Endothelial cell of umbilical vein (primary cell): ENCODE results near the gene ALK. TPM values are rescaled to one million over a fixed set of nuclear protein-coding genes. Genes with fewer than 3 reads are reported as not detected.

Experiments
- BruUV-seq: library from RNA; stranded (reverse); fragments of 400-500 nt; replicated peaks from 2 replicates; lab custom pipeline; 2021; lab: Mats Ljungman, UMichigan
- CTCF ChIA-PET: fragments of 300-600, 350-600 bp; sonication (Branson Sonifier 250); formaldehyde crosslinking; loops from one replicate; lab custom pipeline; 2021; ENCODE audit warnings: antibody characterized with exemption, inconsistent platforms; lab: Charles Lee
- POLR2A ChIA-PET: fragments of 300-600, 350-600 bp; sonication (Branson Sonifier 250); formaldehyde crosslinking; loops from one replicate; lab custom pipeline; 2021; ENCODE audit warnings: antibody characterized with exemption, inconsistent platforms; lab: Charles Lee
- DNase-seq: peaks from one replicate; pipeline ENCODE4 v3.0.0-alpha.2; 2011; ENCODE audit warnings: low read depth, low spot score
- FAIRE-seq: peaks from 2 replicates; lab custom pipeline; 2011; peaks lifted over from hg19 to GRCh38; lab: Jason Lieb, UNC
- H2AFZ ChIP-seq: 2 replicates; pipeline ENCODE4 v1.6.0; 2012; ENCODE audit warnings: low read depth, low read length, control low read depth, inconsistent platforms
- H3K27ac ChIP-seq: 2 replicates; pipeline ENCODE4 v1.5.1; 2011; ENCODE audit warnings: low read depth, mild to moderate bottlenecking, control low read depth, low read length, moderate library complexity; ENCODE audit not compliant: insufficient read depth
- H3K27me3 ChIP-seq, 2 experiments: 2 replicates each; pipeline versions ENCODE4 v1.6.0 to v1.6.1; 2011; ENCODE audit warnings: low read length in 2 of 2, mixed read lengths in 1 of 2; ENCODE audit not compliant: control insufficient read depth in 2 of 2, insufficient read depth in 2 of 2
- H3K36me3 ChIP-seq, 2 experiments: 2 replicates in 1 of 2; 3 replicates in 1 of 2; pipeline ENCODE4 v1.5.1; 2011; ENCODE audit warnings: low read length in 2 of 2, mild to moderate bottlenecking in 1 of 2, moderate library complexity in 1 of 2; ENCODE audit not compliant: control insufficient read depth in 2 of 2, insufficient read depth in 2 of 2; ENCODE audit errors: extremely low read depth in 1 of 2
- H3K4me1 ChIP-seq: 3 replicates; pipeline ENCODE4 v1.5.1; 2011; ENCODE audit warnings: mild to moderate bottlenecking, low read length; ENCODE audit not compliant: control insufficient read depth, insufficient read depth; ENCODE audit errors: extremely low read depth
- H3K4me2 ChIP-seq: 2 replicates; pipeline ENCODE4 v1.6.1; 2011; ENCODE audit warnings: low read length, control low read depth, mixed read lengths; ENCODE audit not compliant: insufficient read depth
- H3K4me3 ChIP-seq, 3 experiments: fragments of 200-600 bp in 1 of 3; sonication (generic), shearing (Covaris generic) in 1 of 3; replicated peaks in 1 of 3; 2 replicates each; pipeline ENCODE4 v1.5.1; 2011 to 2016; ENCODE audit warnings: control low read depth in 3 of 3, low read length in 3 of 3, mild to moderate bottlenecking in 2 of 3, inconsistent platforms in 1 of 3, low read depth in 1 of 3, moderate library complexity in 1 of 3; ENCODE audit not compliant: insufficient read depth in 1 of 3
- H3K79me2 ChIP-seq: 2 replicates; pipeline ENCODE4 v1.6.0; 2012; ENCODE audit warnings: low read length, inconsistent platforms; ENCODE audit not compliant: control insufficient read depth, insufficient read depth
- H3K9ac ChIP-seq: replicated peaks from 2 replicates; pipeline ENCODE3; 2011; ENCODE audit warnings: low read length, control low read depth; ENCODE audit not compliant: insufficient read depth; ENCODE audit errors: extremely low read depth
- H3K9me1 ChIP-seq: replicated peaks from 3 replicates; pipeline ENCODE4 v1.6.0; 2011; ENCODE audit warnings: mild to moderate bottlenecking, low read length; ENCODE audit not compliant: control insufficient read depth, insufficient read depth; ENCODE audit errors: extremely low read depth
- H3K9me3 ChIP-seq: replicated peaks from 2 replicates; pipeline ENCODE4 v1.5.1; 2012; ENCODE audit warnings: low read length, inconsistent platforms; ENCODE audit not compliant: control insufficient read depth, insufficient read depth
- H4K20me1 ChIP-seq: replicated peaks from 2 replicates; pipeline ENCODE3; 2011; ENCODE audit warnings: mild to moderate bottlenecking, low read length; ENCODE audit not compliant: control insufficient read depth, insufficient read depth; ENCODE audit errors: extremely low read depth
- EZH2 ChIP-seq: IDR thresholded peaks from 2 replicates; pipeline ENCODE4 v1.6.1; 2012; ENCODE audit warnings: borderline replicate concordance, low read depth, mild to moderate bottlenecking, moderate library complexity, low read length, inconsistent platforms; ENCODE audit not compliant: severe bottlenecking
- FOS ChIP-seq: IDR thresholded peaks from 2 replicates; pipeline ENCODE4 v1.6.1; 2011; ENCODE audit warnings: mild to moderate bottlenecking, low read length, moderate library complexity, borderline replicate concordance; ENCODE audit not compliant: insufficient read depth
- GATA2 ChIP-seq: IDR thresholded peaks from 2 replicates; pipeline ENCODE4 v1.7.0; 2011; ENCODE audit warnings: low read depth, mild to moderate bottlenecking, moderate library complexity, mixed read lengths, low read length; ENCODE audit not compliant: insufficient read length, insufficient read depth
- JUN ChIP-seq: IDR thresholded peaks from 2 replicates; pipeline ENCODE4 v1.6.1; 2011; ENCODE audit warnings: borderline replicate concordance, low read depth; ENCODE audit not compliant: insufficient read length, insufficient read depth
- MYC ChIP-seq: IDR thresholded peaks from one replicate; pipeline ENCODE4 v1.6.1; 2011; ENCODE audit warnings: mild to moderate bottlenecking, low read depth, low read length
- POLR2A ChIP-seq: IDR thresholded peaks from 2 replicates; pipeline ENCODE4 v1.6.1; 2012; ENCODE audit warnings: low read depth, mild to moderate bottlenecking, control low read depth, low read length
- POLR2AphosphoS5 ChIP-seq: IDR thresholded peaks from 2 replicates; pipeline ENCODE4 v1.6.1; 2012; ENCODE audit warnings: low read depth, mild to moderate bottlenecking, control low read depth, low read length, moderate library complexity; ENCODE audit not compliant: insufficient read depth
- dilution Hi-C: fragments of 300-500 bp; cut with MboI; formaldehyde crosslinking; loops from one replicate; pipeline ENCODE4 v1.15.0; 2019; ENCODE audit warnings: low sequenced_read_pairs; ENCODE audit not compliant: extremely low pct_ligation_motif_present
- intact Hi-C: fragments of 100-400 bp; cut with micrococcal nuclease; formaldehyde crosslinking; loops from one replicate; pipeline ENCODE4 v1.10.0; 2022
- polyA plus RNA-seq, 4 experiments: library from polyadenylated mRNA; depleted of rRNA in 3 of 4; stranded (reverse) in 3 of 4; unstranded in 1 of 4; fragments of >200 nt; gene quantifications; 2 replicates each; pipeline versions ENCODE4 v1.2.1 to v1.2.3, GENCODE V29; 2011 to 2012; ENCODE audit warnings: missing spikeins in 1 of 4
- total RNA-seq: library from RNA; stranded (reverse); gene quantifications from 2 replicates; pipeline ENCODE4 v1.2.3, GENCODE V29; 2021
- TF ChIP-seq, protein P1 (sequence below): IDR thresholded peaks from 2 replicates; pipeline ENCODE4 v1.6.1; 2011; ENCODE audit not compliant: insufficient read depth, insufficient read length
- TF ChIP-seq, protein P2 (sequence below), 2 donors: IDR thresholded peaks; 1 replicate in 1 of 2; 2 replicates in 1 of 2; pipeline ENCODE4 v1.5.1; 2011; ENCODE audit warnings: low read length in 2 of 2, mild to moderate bottlenecking in 2 of 2, moderate library complexity in 2 of 2, control low read depth in 1 of 2, inconsistent platforms in 1 of 2, low read depth in 1 of 2; ENCODE audit not compliant: insufficient read depth in 1 of 2; ENCODE audit errors: extremely low read depth in 1 of 2

The ALK gene
- total and polyA plus RNA-seq, 2 donors (not counting 3 experiments of a cell fraction or from before 2014, with no cell fraction given), result not detected

DNA sequence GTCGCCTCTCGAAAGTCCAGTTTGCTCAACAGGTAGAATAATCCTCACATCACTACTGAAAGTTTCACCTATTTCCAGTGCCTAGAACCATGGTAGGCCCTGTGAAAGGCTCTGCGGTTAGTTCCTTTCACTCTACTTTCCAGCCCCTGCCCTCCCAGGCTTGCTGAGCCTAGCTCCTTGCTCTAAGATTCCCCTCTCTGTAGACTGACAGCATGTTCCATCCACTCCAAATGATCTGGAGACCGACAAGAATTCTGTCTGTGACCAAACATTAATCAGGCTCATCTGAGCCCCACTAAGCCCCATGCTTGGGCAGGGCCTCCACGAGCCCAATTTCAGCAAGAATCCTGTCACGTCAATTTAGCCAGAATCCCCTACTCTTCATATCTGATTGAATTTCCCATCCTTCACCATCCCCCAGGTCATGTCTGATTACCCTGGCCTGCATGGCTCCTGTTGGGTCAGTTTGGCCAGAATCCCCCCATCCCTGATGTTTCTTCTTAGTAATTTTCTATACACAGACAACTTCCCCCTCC is 307.0 kb downstream of the ALK start:
- Histone ChIP-seq H3K9me3 (peaks cover 2% of the 10 kb centered on the region), H3K9ac (no peak overlapping the region), H3K36me3 (no peaks in the 10 kb centered on the region), H3K4me1 (no peaks in the 10 kb centered on the region), H3K4me2 (no peak overlapping the region), H3K4me3 (no peak overlapping the region), H3K9me1 (no peaks in the 10 kb centered on the region), H3K79me2 (no peaks in the 10 kb centered on the region), H3K27ac (no peak overlapping the region), H3K27me3 (no peaks in the 10 kb centered on the region), H4K20me1 (no peaks in the 10 kb centered on the region), H2AFZ (no peak overlapping the region)
- POLR2A ChIA-PET, result no interaction called here
- FAIRE-seq, result no peak
- dilution Hi-C loops, result no loop called here
- TF ChIP-seq JUN (no peak), POLR2A (no peak)
- TF ChIP-seq, protein P1, sequence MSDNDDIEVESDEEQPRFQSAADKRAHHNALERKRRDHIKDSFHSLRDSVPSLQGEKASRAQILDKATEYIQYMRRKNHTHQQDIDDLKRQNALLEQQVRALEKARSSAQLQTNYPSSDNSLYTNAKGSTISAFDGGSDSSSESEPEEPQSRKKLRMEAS, result no peak
- intact Hi-C loops, result no loop called here
- CTCF ChIA-PET, result no interaction called here
- no TSS peak for BruUV-seq
- DNase-seq, result no peak

DNA sequence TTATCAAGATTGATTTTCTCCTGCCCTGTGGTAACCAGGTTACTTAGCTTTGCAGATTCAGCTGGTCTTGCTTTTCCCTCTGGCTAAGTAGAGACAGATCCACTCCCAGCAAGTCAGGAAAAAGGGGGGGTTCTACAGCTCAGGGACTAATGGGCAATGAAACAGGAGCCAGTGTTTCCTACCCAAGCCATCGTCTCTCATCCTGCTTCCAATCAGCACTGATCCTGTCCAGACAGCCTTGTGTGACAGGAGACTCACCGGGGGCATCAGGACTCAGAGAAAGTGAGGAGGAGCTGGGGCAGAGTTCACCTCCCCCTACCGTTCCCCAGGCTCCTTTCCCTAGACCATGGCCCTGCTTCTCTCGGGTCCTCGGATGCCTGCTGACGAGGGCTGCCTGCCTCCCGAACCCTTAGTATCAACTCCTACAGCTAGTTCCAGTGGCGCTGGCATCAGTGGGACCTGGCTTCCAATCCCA is 307.6 kb downstream of the ALK start:
- no peak overlapping the region for H3K9ac ChIP-seq
- H3K27me3 ChIP-seq, result no peaks in the 10 kb centered on the region
- H3K4me3 ChIP-seq, result no peak overlapping the region
- no peaks in the 10 kb centered on the region for H4K20me1 ChIP-seq
- H3K9me1 ChIP-seq, result no peaks in the 10 kb centered on the region
- no peak overlapping the region for H3K4me2 ChIP-seq
- ChIA-PET CTCF (no interaction called here), POLR2A (no interaction called here)
- no TSS peak for BruUV-seq
- no peaks in the 10 kb centered on the region for H3K36me3 ChIP-seq
- intact Hi-C loops, result no loop called here
- no peaks in the 10 kb centered on the region for H3K4me1 ChIP-seq
- dilution Hi-C loops, result no loop called here
- FAIRE-seq, result no peak
- H3K9me3 ChIP-seq, result peaks cover 2% of the 10 kb centered on the region
- no peak for DNase-seq
- H3K27ac ChIP-seq, result no peak overlapping the region
- no peaks in the 10 kb centered on the region for H3K79me2 ChIP-seq
- TF ChIP-seq GATA2 (no peak), POLR2A (no peak), JUN (no peak), POLR2AphosphoS5 (no peak), EZH2 (no peak), MYC (no peak), FOS (no peak)
- TF ChIP-seq, protein P1, result no peak
- TF ChIP-seq, protein P2, sequence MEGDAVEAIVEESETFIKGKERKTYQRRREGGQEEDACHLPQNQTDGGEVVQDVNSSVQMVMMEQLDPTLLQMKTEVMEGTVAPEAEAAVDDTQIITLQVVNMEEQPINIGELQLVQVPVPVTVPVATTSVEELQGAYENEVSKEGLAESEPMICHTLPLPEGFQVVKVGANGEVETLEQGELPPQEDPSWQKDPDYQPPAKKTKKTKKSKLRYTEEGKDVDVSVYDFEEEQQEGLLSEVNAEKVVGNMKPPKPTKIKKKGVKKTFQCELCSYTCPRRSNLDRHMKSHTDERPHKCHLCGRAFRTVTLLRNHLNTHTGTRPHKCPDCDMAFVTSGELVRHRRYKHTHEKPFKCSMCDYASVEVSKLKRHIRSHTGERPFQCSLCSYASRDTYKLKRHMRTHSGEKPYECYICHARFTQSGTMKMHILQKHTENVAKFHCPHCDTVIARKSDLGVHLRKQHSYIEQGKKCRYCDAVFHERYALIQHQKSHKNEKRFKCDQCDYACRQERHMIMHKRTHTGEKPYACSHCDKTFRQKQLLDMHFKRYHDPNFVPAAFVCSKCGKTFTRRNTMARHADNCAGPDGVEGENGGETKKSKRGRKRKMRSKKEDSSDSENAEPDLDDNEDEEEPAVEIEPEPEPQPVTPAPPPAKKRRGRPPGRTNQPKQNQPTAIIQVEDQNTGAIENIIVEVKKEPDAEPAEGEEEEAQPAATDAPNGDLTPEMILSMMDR (IDR thresholded peaks at IDR 0.05; ENCODE audit: extremely low read depth in 1 of 2, insufficient read depth in 1 of 2, low read depth in 1 of 2, low read length in 2 of 2), result no peak
- no peak overlapping the region for H2AFZ ChIP-seq
